Type B pancreatic cell (in vitro differentiated cells): Measurements from ENCODE around the gene SLC38A2. TPM values are rescaled to one million over a fixed set of nuclear protein-coding genes. Genes with fewer than 3 reads are reported as not detected.
A peak's percentile ranks its signal among the peaks of the same experiment; 100 is the strongest.

Experiments
- DNase-seq: peaks from one replicate; pipeline ENCODE4 v3.0.0; 2021; ENCODE audit warnings: mixed read lengths; ENCODE audit not compliant: unreplicated experiment; ENCODE audit errors: extremely low spot score
- H3K27ac Mint-ChIP-seq: 2 replicates; pipeline ENCODE4 v1.8.0; 2021; ENCODE audit warnings: mild to moderate bottlenecking, mixed read lengths
- H3K27me3 Mint-ChIP-seq: 2 replicates; pipeline ENCODE4 v1.8.0; 2021; ENCODE audit warnings: mixed read lengths
- H3K36me3 Mint-ChIP-seq: 2 replicates; pipeline ENCODE4 v1.8.0; 2021; ENCODE audit warnings: mixed read lengths
- H3K4me1 Mint-ChIP-seq: one replicate; pipeline ENCODE4 v1.8.0; 2021; ENCODE audit warnings: mixed read lengths; ENCODE audit not compliant: unreplicated experiment
- H3K4me3 Mint-ChIP-seq: 2 replicates; pipeline ENCODE4 v1.8.0; 2021; ENCODE audit warnings: mild to moderate bottlenecking, mixed read lengths
- H3K9me3 Mint-ChIP-seq: 2 replicates; pipeline ENCODE4 v1.8.0; 2021; ENCODE audit warnings: mixed read lengths
- long read RNA-seq: library from polyadenylated mRNA; unstranded; transcript quantifications from one replicate; pipeline ENCODE4 v2.0.0, GENCODE V29; 2020
- total RNA-seq: library from RNA; stranded (reverse); gene quantifications from 2 replicates; pipeline ENCODE4 v1.2.1, GENCODE V29; 2021; ENCODE audit warnings: low replicate concordance
- TF ChIP-seq, protein P1 (sequence below): fragments of 200-600 bp; sonication (generic); conservative IDR thresholded peaks from 2 replicates; pipeline ENCODE4 v1.5.0; 2021; ENCODE audit warnings: antibody characterized with exemption, mild to moderate bottlenecking

The SLC38A2 gene
- 204 and 217 TPM in 2 replicates for total RNA-seq
- long read RNA-seq, full-length matches to known transcripts: 12 of 60 reads
- long read RNA-seq, partial matches to known transcripts: 15 of 60 reads
- long read RNA-seq, other reads (novel, unspliced or antisense): 33 of 60 reads

DNA sequence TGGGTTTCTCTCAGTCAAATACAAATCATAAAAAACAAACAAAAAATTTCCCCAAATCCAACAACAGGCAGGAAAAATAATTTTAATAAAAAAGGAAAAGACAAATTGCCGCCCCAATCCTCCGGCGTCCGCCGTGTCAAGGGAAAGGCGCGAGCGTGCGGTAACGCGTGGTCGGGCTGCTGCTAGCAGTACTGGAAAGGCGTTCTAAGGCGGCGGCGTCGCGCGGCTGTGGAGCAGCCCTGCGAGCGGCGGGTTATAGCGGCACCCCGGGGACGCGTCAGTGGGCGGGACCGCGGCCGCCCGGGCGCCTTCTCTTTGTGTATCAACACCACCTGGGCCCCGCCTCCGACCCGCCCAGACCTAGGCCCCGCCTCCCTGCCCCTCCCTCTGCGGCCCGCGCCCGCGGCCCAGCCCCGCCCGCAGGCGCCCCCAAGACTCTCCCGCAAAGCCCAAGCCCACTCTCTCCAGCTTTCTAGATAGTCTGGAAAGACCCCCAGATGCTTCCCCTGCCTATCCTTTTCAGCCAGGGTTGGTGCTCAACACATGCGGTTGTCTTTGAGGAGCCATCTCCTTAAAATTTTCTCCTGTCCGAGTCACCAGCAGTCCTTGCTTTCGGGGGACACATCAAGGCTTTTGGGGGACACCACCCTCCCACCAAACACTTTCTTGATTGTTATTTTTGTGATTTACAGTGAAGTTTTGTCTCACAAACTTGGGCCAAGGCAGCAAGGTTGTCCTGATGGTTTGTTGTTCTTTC, at the start of gene SLC38A2:
Gene SLC38A2, minus strand, starts transcription at position 230 of the 757 bp plus-strand sequence. CDS start 1,480 bp downstream, outside the sequence.
- H3K27me3 Mint-ChIP-seq: no peaks in the 10 kb centered on the region
- peak within 1 kb of the TSS; percentile 99 for H3K27ac Mint-ChIP-seq
- peaks cover 34% of the 10 kb centered on the region for H3K4me1 Mint-ChIP-seq
- DNase-seq: peak; percentile 96
- peaks cover 29% of the 10 kb centered on the region for H3K36me3 Mint-ChIP-seq
- peak within 1 kb of the TSS; percentile 97 for H3K4me3 Mint-ChIP-seq
- no peaks in the 10 kb centered on the region for H3K9me3 Mint-ChIP-seq
- TF ChIP-seq, protein P1, sequence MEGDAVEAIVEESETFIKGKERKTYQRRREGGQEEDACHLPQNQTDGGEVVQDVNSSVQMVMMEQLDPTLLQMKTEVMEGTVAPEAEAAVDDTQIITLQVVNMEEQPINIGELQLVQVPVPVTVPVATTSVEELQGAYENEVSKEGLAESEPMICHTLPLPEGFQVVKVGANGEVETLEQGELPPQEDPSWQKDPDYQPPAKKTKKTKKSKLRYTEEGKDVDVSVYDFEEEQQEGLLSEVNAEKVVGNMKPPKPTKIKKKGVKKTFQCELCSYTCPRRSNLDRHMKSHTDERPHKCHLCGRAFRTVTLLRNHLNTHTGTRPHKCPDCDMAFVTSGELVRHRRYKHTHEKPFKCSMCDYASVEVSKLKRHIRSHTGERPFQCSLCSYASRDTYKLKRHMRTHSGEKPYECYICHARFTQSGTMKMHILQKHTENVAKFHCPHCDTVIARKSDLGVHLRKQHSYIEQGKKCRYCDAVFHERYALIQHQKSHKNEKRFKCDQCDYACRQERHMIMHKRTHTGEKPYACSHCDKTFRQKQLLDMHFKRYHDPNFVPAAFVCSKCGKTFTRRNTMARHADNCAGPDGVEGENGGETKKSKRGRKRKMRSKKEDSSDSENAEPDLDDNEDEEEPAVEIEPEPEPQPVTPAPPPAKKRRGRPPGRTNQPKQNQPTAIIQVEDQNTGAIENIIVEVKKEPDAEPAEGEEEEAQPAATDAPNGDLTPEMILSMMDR: no peak

DNA sequence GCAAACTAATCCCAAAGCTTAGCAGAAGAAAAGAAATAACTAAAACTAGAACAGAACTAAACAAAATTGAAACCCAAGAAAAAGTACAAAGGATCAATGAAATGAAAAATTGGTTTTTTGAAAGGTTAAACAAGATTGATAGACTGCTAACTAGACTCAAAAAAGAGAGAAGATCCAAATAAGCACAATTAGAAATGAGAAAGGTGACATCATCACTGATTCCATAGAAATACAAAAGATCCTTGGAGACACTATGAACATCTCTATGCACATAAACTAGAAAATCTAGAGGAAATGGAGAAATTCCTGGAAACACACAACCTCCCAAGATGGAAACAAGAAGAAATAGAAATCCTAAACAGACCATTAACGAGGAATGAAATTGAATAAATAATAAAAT, 47.1 kb upstream of the SLC38A2 start:
- Mint-ChIP-seq H3K9me3 (peaks cover 11% of the 10 kb centered on the region), H3K27ac (no peak overlapping the region), H3K27me3 (no peaks in the 10 kb centered on the region), H3K36me3 (peaks cover 5% of the 10 kb centered on the region), H3K4me1 (no peaks in the 10 kb centered on the region), H3K4me3 (no peak overlapping the region)
- DNase-seq: no peak
- TF ChIP-seq, protein P1: no peak

DNA sequence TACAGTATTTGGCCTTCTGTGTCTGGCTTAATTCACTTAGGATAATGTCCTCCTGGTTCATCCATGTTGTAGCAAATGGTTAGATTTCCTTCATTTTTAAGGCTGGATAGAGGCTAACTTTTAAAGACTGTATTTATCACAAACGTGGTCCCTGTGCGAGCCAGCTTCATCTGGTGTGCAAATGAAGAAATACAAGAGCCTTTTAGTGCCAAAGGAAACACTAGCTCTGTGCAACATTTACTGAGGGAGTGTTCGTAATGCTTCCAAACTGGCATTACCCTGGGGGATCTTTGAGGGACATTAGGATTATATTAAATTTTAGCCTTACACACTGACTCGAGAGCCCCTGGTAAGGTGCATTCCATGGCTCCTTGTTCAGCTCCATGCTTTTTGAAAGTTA, 43.0 kb upstream of the SLC38A2 start:
- Mint-ChIP-seq H3K36me3 (peaks cover 5% of the 10 kb centered on the region), H3K4me3 (no peak overlapping the region), H3K27me3 (no peaks in the 10 kb centered on the region), H3K27ac (no peak overlapping the region), H3K9me3 (peaks cover 14% of the 10 kb centered on the region), H3K4me1 (no peaks in the 10 kb centered on the region)
- no peak for DNase-seq
- TF ChIP-seq, protein P1: no peak

DNA sequence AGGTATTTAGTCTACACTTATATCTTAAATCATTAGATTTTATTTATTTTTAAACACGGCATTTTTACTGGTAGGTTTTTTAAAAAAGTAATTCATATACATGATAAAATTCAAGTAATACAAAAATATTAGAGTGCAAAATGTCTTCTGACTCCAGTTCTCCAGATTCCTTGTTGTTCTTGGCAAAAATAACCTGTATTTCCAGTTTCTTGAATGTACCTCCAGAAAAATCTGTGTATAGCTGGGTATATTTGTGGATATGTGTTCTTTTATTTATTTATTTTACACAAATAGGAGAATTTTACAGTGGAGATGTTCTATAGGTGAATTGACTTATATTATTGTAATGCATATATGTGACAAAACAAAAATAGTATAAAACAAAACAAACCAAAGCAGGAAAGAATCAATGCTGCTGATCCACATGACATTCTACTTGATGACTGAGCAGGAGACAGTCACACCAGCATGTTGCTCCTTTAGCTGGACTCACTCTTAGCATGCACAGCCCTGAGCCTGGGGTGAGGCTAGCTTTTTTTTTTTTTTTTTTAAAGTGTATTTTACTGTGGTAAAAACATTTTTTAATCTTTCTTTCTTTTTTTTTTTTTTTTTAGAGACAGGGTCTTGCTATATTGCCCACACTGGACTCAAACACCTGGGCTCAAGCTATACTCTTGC, 42.2 kb upstream of the SLC38A2 start:
- no peaks in the 10 kb centered on the region for H3K27me3 Mint-ChIP-seq
- TF ChIP-seq, protein P1: no peak
- H3K36me3 Mint-ChIP-seq: no peaks in the 10 kb centered on the region
- H3K4me1 Mint-ChIP-seq: no peaks in the 10 kb centered on the region
- H3K4me3 Mint-ChIP-seq: no peak overlapping the region
- DNase-seq: no peak
- no peak overlapping the region for H3K27ac Mint-ChIP-seq
- peaks cover 9% of the 10 kb centered on the region for H3K9me3 Mint-ChIP-seq

DNA sequence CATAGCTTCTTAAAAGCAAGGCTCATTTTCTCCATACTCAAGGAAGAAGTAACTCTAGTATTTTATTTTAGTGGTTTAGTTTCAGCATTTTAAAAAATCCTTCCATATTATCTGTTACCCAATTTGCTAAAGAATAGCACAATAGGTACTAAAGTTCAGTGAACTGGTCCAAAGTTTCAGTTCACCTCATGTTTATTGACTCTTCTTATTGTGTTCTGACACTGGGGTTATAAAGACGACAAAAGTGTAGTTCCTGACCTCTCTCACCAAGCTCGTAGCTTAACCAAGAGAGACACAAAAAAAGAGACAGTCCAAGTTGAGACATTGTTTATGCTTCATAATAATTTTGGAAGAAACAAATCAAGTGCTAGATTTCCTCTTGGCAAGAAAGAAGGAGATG, 40.8 kb upstream of the SLC38A2 start:
- Mint-ChIP-seq H3K27me3 (no peaks in the 10 kb centered on the region), H3K27ac (no peak overlapping the region), H3K9me3 (peaks cover 3% of the 10 kb centered on the region), H3K36me3 (no peaks in the 10 kb centered on the region), H3K4me3 (no peak overlapping the region), H3K4me1 (no peaks in the 10 kb centered on the region)
- TF ChIP-seq, protein P1: no peak
- DNase-seq: no peak
